GM23338 (cell line): ENCODE measurements around the gene ATP5PD. TPM values are rescaled to one million over a fixed set of nuclear protein-coding genes. Genes with fewer than 3 reads are reported as not detected.
"Not testable (repeated sequence)": the region's sequence is repeated elsewhere in the genome, so short reads cannot be mapped to it uniquely, and the experiment has no call there.

ENCODE experiments used
- ATAC-seq: fragments of 200-7000 bp; cut with Tn5 transposase; 3 replicates; pipeline ENCODE4 v1.9.1; 2020
- DNase-seq: peaks from one replicate; pipeline ENCODE4 v3.0.0-alpha.2; 2015; ENCODE audit warnings: low spot score
- H2AFZ ChIP-seq: fragments of 200-600 bp; sonication (generic); 2 replicates; pipeline ENCODE4 v1.8.0; 2016; ENCODE audit warnings: antibody characterized with exemption, mild to moderate bottlenecking, moderate library complexity
- H3F3A ChIP-seq: fragments of 200-600 bp; sonication (generic); replicated peaks from 2 replicates; pipeline ENCODE4 v1.8.0; 2017; ENCODE audit warnings: antibody characterized with exemption, mixed run types, low read depth
- H3K27ac ChIP-seq: fragments of 200-600 bp; sonication (generic); 2 replicates; pipeline ENCODE4 v1.6.1; 2016; ENCODE audit warnings: low read depth
- H3K27me3 ChIP-seq: fragments of 200-600 bp; sonication (generic); 2 replicates; pipeline ENCODE4 v1.8.0; 2016; ENCODE audit warnings: mild to moderate bottlenecking, mixed run types, moderate library complexity; ENCODE audit not compliant: insufficient read depth
- H3K36me3 ChIP-seq: fragments of 200-600 bp; sonication (generic); 2 replicates; pipeline ENCODE4 v1.8.0; 2016; ENCODE audit warnings: mild to moderate bottlenecking; ENCODE audit not compliant: insufficient read depth
- H3K4me1 ChIP-seq: fragments of 200-600 bp; sonication (generic); 2 replicates; pipeline ENCODE4 v1.8.0; 2016; ENCODE audit warnings: mild to moderate bottlenecking, moderate library complexity; ENCODE audit not compliant: insufficient read depth
- H3K4me2 ChIP-seq: fragments of 200-600 bp; sonication (generic); 2 replicates; pipeline ENCODE4 v1.7.1; 2017; ENCODE audit warnings: mixed run types
- H3K4me3 ChIP-seq: fragments of 200-600 bp; sonication (generic); 2 replicates; pipeline ENCODE4 v1.6.1; 2016; ENCODE audit warnings: mixed run types
- H3K79me2 ChIP-seq: fragments of 200-600 bp; sonication (generic); replicated peaks from 2 replicates; pipeline ENCODE4 v1.8.0; 2017; ENCODE audit warnings: mild to moderate bottlenecking; ENCODE audit not compliant: insufficient read depth
- H3K9me2 ChIP-seq: fragments of 200-600 bp; sonication (generic); 2 replicates; pipeline ENCODE4 v1.8.0; 2017; ENCODE audit not compliant: insufficient read depth
- H4K20me1 ChIP-seq: fragments of 200-600 bp; sonication (generic); replicated peaks from 2 replicates; pipeline ENCODE4 v1.8.0; 2017; ENCODE audit warnings: mild to moderate bottlenecking; ENCODE audit not compliant: insufficient read depth
- H3K27ac Mint-ChIP-seq: 2 replicates; pipeline ENCODE4 v1.8.0; 2020; ENCODE audit warnings: inconsistent platforms, mild to moderate bottlenecking, moderate library complexity, mixed read lengths
- H3K27me3 Mint-ChIP-seq: 3 replicates; pipeline ENCODE4 v1.8.0; 2022; ENCODE audit warnings: low read depth, mild to moderate bottlenecking, moderate library complexity, mixed read lengths, inconsistent platforms; ENCODE audit not compliant: insufficient read depth, poor library complexity
- H3K36me3 Mint-ChIP-seq: 3 replicates; pipeline ENCODE4 v1.8.0; 2021; ENCODE audit warnings: low read depth, mild to moderate bottlenecking, inconsistent platforms, moderate library complexity, mixed read lengths
- H3K4me1 Mint-ChIP-seq: 3 replicates; pipeline ENCODE4 v1.8.0; 2020; ENCODE audit warnings: mild to moderate bottlenecking, inconsistent platforms, mixed read lengths
- H3K4me3 Mint-ChIP-seq: 3 replicates; pipeline ENCODE4 v1.8.0; 2021; ENCODE audit warnings: moderate library complexity, mild to moderate bottlenecking, inconsistent platforms, mixed read lengths
- H3K9me3 Mint-ChIP-seq: 3 replicates; pipeline ENCODE4 v1.8.0; 2020; ENCODE audit warnings: moderate library complexity, mild to moderate bottlenecking, inconsistent platforms, mixed read lengths
- CREB1 ChIP-seq: fragments of 250-450 bp; sonication (Bioruptor Pico); IDR thresholded peaks from 2 replicates; pipeline ENCODE4 v1.5.0; 2020; ENCODE audit warnings: low read depth, mild to moderate bottlenecking, moderate library complexity
- STAT1 ChIP-seq: IDR thresholded peaks from one replicate; pipeline ENCODE4 v1.6.1; 2016; ENCODE audit warnings: antibody characterized with exemption; ENCODE audit not compliant: unreplicated experiment
- polyA plus RNA-seq: library from polyadenylated mRNA; unstranded; fragments of >200 nt; fragmentation: Nextera tagmentation; extraction: Ambion mirVana; gene quantifications from 2 replicates; pipeline ENCODE4 v1.2.1, GENCODE V29; 2016
- total RNA-seq: library from RNA; depleted of rRNA; stranded (reverse); fragments of >200 nt; shearing (Covaris generic); gene quantifications from 2 replicates; pipeline ENCODE4 v1.2.3, GENCODE V29; 2014
- TF ChIP-seq, protein P1 (sequence below): IDR thresholded peaks from 2 replicates; pipeline ENCODE4 v1.6.1; 2016; ENCODE audit warnings: antibody characterized with exemption
- TF ChIP-seq, protein P2 (sequence below): fragments of 250-450 bp; sonication (Bioruptor Pico); IDR thresholded peaks from 2 replicates; pipeline ENCODE4 v1.5.0; 2020; ENCODE audit warnings: mild to moderate bottlenecking, moderate library complexity
- TF ChIP-seq, protein P3 (sequence below), 2 experiments: fragments of 200-600 bp in 1 of 2; sonication (generic) in 1 of 2; conservative IDR thresholded peaks; 2 replicates each; pipeline versions ENCODE4 v1.5.1 to v1.6.1; 2016 to 2017; ENCODE audit warnings: antibody characterized with exemption in 2 of 2, low read depth in 2 of 2, mild to moderate bottlenecking in 2 of 2, moderate library complexity in 1 of 2
- TF ChIP-seq, protein P4 (sequence below): IDR thresholded peaks from one replicate; pipeline ENCODE4 v1.6.1; 2018; ENCODE audit warnings: antibody characterized with exemption; ENCODE audit not compliant: unreplicated experiment

Gene ATP5PD
- total and polyA plus RNA-seq, 2 experiments from 2014 or later = 244 to 1,144 TPM

DNA sequence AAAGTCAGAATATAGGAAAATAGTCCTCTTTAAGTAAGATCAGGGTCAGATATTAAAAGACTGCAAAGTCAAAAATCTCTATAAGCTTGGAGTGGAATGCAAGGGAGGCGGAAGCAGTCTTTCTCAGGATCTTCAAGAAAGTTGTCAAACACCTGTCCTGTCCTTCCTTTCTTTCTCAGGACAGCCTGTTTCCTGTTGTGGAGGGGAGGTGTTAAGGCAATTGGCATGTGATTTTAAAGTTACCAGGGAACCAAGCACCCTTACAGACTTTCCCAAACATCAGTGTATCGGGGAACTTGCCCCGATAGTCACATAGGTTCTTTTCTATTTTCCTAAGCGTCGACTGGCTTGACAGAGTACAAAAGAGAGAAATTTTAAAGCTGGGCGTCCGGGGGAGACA lies 2.1 kb downstream of the ATP5PD start (continued):
- TF ChIP-seq, protein P1, sequence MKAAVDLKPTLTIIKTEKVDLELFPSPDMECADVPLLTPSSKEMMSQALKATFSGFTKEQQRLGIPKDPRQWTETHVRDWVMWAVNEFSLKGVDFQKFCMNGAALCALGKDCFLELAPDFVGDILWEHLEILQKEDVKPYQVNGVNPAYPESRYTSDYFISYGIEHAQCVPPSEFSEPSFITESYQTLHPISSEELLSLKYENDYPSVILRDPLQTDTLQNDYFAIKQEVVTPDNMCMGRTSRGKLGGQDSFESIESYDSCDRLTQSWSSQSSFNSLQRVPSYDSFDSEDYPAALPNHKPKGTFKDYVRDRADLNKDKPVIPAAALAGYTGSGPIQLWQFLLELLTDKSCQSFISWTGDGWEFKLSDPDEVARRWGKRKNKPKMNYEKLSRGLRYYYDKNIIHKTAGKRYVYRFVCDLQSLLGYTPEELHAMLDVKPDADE = no peak
- TF ChIP-seq STAT1 = no peak

DNA sequence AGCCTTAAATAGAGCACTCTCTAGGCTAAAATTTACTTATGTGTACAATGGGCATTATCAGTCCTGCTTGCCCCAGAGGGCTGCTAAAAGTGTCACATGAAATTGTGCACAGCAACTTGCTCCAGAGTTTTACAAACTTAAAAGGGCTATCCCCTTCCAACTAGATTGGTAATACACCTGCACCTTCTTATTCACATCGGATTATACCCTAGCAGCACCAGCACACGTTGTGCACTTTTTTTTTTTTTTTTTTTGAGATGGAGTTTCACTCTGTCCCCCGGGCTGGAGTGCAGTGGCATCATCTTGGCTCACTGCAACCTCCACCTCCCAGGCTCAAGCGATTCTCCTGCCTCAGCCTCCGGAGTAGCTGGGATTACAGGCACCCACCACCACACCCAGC lies 3.0 kb downstream of the ATP5PD start:
- Histone ChIP-seq H3K36me3 (peaks cover 19% of the 10 kb centered on the region), H3F3A (peaks cover 51% of the 10 kb centered on the region), H3K4me1 (peaks cover 39% of the 10 kb centered on the region), H3K27ac (peak overlapping the region; percentile 95), H3K4me2 (peak overlapping the region; percentile 67), H4K20me1 (peaks cover 12% of the 10 kb centered on the region), H3K79me2 (peaks cover 50% of the 10 kb centered on the region)
- not testable (repeated sequence) for H3K4me3 ChIP-seq, ATAC-seq, DNase-seq, H3K27me3 ChIP-seq, H3K9me3 Mint-ChIP-seq, H2AFZ ChIP-seq, H3K9me2 ChIP-seq
- H3K4me1 Mint-ChIP-seq = peaks cover 44% of the 10 kb centered on the region
- H3K27ac Mint-ChIP-seq = peak overlapping the region; percentile 65; the same call in 1 of the 2 replicates
- H3K4me3 Mint-ChIP-seq = peak overlapping the region; percentile 45; the same call in 2 of the 3 replicates
- H3K27me3 Mint-ChIP-seq = peaks cover 14% of the 10 kb centered on the region
- H3K36me3 Mint-ChIP-seq = peaks cover 47% of the 10 kb centered on the region

DNA sequence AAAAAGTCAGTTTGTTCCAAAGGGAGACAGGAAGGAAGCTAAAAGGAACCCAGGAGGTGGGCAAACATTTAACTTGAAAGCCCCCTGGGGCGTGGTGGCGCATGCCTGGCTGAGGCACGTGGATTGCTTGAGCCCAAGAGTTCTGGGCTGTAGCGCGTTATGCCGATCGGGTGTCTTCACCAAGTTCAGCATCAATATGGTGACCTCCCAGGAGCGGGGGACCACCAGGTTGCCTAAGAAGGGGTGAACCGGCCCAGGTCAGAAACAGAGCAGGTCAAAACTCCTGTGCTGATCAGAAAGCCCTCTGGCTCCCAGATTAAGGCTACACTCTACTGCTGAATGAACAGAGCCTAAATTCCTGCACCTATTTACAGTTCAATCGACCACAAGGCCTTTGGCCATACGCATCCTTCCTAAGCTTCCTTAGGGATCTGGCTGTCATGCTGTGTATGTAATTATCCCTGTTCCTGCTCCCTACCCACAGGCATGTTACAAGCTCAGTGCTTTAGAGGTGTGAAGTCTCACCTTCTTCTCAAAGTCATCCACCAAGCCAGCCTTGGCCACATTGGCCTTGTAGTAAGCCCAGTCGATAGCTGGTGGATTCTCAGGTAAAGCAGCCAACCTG lies 5.0 kb downstream of the ATP5PD start:
- H3K27ac ChIP-seq = peak overlapping the region; percentile 77
- Mint-ChIP-seq H3K4me3 (no peak overlapping the region; the same call in 1 of the 3 replicates), H3K27me3 (peaks cover 11% of the 10 kb centered on the region), H3K4me1 (peaks cover 43% of the 10 kb centered on the region), H3K36me3 (peaks cover 53% of the 10 kb centered on the region), H3K9me3 (no peaks in the 10 kb centered on the region), H3K27ac (peak overlapping the region; percentile 77)
- H3K4me1 ChIP-seq = peaks cover 39% of the 10 kb centered on the region
- no peaks in the 10 kb centered on the region; the same call in 1 of the 2 replicates for H4K20me1 ChIP-seq
- H2AFZ ChIP-seq = no peak overlapping the region
- H3K9me2 ChIP-seq = no peaks in the 10 kb centered on the region
- no peak for ATAC-seq
- H3K27me3 ChIP-seq = no peaks in the 10 kb centered on the region
- no peak overlapping the region for H3K4me2 ChIP-seq
- H3K79me2 ChIP-seq = peaks cover 36% of the 10 kb centered on the region
- H3K36me3 ChIP-seq = peaks cover 24% of the 10 kb centered on the region
- DNase-seq = no peak
- no peak overlapping the region for H3K4me3 ChIP-seq
- peaks cover 47% of the 10 kb centered on the region for H3F3A ChIP-seq
- TF ChIP-seq, protein P2, sequence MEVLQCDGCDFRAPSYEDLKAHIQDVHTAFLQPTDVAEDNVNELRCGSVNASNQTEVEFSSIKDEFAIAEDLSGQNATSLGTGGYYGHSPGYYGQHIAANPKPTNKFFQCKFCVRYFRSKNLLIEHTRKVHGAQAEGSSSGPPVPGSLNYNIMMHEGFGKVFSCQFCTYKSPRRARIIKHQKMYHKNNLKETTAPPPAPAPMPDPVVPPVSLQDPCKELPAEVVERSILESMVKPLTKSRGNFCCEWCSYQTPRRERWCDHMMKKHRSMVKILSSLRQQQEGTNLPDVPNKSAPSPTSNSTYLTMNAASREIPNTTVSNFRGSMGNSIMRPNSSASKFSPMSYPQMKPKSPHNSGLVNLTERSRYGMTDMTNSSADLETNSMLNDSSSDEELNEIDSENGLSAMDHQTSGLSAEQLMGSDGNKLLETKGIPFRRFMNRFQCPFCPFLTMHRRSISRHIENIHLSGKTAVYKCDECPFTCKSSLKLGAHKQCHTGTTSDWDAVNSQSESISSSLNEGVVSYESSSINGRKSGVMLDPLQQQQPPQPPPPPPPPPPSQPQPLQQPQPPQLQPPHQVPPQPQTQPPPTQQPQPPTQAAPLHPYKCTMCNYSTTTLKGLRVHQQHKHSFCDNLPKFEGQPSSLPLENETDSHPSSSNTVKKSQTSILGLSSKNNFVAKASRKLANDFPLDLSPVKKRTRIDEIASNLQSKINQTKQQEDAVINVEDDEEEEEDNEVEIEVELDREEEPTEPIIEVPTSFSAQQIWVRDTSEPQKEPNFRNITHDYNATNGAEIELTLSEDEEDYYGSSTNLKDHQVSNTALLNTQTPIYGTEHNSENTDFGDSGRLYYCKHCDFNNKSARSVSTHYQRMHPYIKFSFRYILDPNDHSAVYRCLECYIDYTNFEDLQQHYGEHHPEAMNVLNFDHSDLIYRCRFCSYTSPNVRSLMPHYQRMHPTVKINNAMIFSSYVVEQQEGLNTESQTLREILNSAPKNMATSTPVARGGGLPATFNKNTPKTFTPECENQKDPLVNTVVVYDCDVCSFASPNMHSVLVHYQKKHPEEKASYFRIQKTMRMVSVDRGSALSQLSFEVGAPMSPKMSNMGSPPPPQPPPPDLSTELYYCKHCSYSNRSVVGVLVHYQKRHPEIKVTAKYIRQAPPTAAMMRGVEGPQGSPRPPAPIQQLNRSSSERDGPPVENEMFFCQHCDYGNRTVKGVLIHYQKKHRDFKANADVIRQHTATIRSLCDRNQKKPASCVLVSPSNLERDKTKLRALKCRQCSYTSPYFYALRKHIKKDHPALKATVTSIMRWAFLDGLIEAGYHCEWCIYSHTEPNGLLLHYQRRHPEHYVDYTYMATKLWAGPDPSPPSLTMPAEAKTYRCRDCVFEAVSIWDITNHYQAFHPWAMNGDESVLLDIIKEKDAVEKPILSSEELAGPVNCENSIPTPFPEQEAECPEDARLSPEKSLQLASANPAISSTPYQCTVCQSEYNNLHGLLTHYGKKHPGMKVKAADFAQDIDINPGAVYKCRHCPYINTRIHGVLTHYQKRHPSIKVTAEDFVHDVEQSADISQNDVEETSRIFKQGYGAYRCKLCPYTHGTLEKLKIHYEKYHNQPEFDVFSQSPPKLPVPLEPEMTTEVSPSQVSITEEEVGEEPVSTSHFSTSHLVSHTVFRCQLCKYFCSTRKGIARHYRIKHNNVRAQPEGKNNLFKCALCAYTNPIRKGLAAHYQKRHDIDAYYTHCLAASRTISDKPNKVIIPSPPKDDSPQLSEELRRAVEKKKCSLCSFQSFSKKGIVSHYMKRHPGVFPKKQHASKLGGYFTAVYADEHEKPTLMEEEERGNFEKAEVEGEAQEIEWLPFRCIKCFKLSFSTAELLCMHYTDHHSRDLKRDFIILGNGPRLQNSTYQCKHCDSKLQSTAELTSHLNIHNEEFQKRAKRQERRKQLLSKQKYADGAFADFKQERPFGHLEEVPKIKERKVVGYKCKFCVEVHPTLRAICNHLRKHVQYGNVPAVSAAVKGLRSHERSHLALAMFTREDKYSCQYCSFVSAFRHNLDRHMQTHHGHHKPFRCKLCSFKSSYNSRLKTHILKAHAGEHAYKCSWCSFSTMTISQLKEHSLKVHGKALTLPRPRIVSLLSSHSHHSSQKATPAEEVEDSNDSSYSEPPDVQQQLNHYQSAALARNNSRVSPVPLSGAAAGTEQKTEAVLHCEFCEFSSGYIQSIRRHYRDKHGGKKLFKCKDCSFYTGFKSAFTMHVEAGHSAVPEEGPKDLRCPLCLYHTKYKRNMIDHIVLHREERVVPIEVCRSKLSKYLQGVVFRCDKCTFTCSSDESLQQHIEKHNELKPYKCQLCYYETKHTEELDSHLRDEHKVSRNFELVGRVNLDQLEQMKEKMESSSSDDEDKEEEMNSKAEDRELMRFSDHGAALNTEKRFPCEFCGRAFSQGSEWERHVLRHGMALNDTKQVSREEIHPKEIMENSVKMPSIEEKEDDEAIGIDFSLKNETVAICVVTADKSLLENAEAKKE (CRISPR knock-in tag) = no peak
- TF ChIP-seq, protein P3, sequence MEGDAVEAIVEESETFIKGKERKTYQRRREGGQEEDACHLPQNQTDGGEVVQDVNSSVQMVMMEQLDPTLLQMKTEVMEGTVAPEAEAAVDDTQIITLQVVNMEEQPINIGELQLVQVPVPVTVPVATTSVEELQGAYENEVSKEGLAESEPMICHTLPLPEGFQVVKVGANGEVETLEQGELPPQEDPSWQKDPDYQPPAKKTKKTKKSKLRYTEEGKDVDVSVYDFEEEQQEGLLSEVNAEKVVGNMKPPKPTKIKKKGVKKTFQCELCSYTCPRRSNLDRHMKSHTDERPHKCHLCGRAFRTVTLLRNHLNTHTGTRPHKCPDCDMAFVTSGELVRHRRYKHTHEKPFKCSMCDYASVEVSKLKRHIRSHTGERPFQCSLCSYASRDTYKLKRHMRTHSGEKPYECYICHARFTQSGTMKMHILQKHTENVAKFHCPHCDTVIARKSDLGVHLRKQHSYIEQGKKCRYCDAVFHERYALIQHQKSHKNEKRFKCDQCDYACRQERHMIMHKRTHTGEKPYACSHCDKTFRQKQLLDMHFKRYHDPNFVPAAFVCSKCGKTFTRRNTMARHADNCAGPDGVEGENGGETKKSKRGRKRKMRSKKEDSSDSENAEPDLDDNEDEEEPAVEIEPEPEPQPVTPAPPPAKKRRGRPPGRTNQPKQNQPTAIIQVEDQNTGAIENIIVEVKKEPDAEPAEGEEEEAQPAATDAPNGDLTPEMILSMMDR (conservative IDR thresholded peaks at IDR 0.05; ENCODE audit: low read depth in 2 of 2) = no peak
- TF ChIP-seq, protein P4, sequence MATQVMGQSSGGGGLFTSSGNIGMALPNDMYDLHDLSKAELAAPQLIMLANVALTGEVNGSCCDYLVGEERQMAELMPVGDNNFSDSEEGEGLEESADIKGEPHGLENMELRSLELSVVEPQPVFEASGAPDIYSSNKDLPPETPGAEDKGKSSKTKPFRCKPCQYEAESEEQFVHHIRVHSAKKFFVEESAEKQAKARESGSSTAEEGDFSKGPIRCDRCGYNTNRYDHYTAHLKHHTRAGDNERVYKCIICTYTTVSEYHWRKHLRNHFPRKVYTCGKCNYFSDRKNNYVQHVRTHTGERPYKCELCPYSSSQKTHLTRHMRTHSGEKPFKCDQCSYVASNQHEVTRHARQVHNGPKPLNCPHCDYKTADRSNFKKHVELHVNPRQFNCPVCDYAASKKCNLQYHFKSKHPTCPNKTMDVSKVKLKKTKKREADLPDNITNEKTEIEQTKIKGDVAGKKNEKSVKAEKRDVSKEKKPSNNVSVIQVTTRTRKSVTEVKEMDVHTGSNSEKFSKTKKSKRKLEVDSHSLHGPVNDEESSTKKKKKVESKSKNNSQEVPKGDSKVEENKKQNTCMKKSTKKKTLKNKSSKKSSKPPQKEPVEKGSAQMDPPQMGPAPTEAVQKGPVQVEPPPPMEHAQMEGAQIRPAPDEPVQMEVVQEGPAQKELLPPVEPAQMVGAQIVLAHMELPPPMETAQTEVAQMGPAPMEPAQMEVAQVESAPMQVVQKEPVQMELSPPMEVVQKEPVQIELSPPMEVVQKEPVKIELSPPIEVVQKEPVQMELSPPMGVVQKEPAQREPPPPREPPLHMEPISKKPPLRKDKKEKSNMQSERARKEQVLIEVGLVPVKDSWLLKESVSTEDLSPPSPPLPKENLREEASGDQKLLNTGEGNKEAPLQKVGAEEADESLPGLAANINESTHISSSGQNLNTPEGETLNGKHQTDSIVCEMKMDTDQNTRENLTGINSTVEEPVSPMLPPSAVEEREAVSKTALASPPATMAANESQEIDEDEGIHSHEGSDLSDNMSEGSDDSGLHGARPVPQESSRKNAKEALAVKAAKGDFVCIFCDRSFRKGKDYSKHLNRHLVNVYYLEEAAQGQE = no peak
- no peak for TF ChIP-seq CREB1
